K562 (cell line): ENCODE data around the gene EFEMP2. TPM values are rescaled to one million over a fixed set of nuclear protein-coding genes. Genes with fewer than 3 reads are reported as not detected.

Experiments
- ATAC-seq: fragments of 200-7000 bp; cut with Tn5 transposase; 3 replicates; pipeline ENCODE4 v1.9.1; 2020; ENCODE audit warnings: moderate library complexity
- BruUV-seq: library from RNA; stranded (reverse); fragments of 400-500 nt; replicated peaks from 2 replicates; lab custom pipeline; 2021; lab: Mats Ljungman, UMichigan
- CTCF ChIA-PET: fragments of 300-600 bp; formaldehyde crosslinking; extraction: SDS; loops from one replicate; lab custom pipeline; 2021; ENCODE audit warnings: low intra/inter-chr PET ratio; lab: Yijun Ruan, JAX
- POLR2A ChIA-PET: fragments of 300-600, 350-650 bp; sonication (Branson Sonifier 250); formaldehyde crosslinking; extraction: SDS; loops from one replicate; lab custom pipeline; 2021; ENCODE audit warnings: antibody characterized with exemption, inconsistent platforms; lab: Yijun Ruan, JAX
- DNase-seq, 4 experiments: peaks; one replicate each; pipeline versions ENCODE4 v3.0.0 to v3.0.0-alpha.2; 2011 to 2018; ENCODE audit warnings: low spot score in 3 of 4, mixed read lengths in 3 of 4; ENCODE audit errors: extremely low read depth in 1 of 4
- FAIRE-seq: peaks from 2 replicates; lab custom pipeline; 2011; peaks lifted over from hg19 to GRCh38; lab: Jason Lieb, UNC
- H2AFZ ChIP-seq: 2 replicates; pipeline ENCODE4 v1.6.0; 2011; ENCODE audit warnings: low read depth, low read length, control low read depth, inconsistent platforms
- H3K27ac ChIP-seq: fragments of 200-600 bp; 3 replicates; pipeline ENCODE4 v1.8.0; 2011; ENCODE audit warnings: low read depth, mild to moderate bottlenecking, control low read depth, inconsistent platforms, low read length, moderate library complexity, mixed read lengths; ENCODE audit errors: extremely low read depth
- H3K27me3 ChIP-seq, 2 experiments: fragments of 300-600 bp in 1 of 2; 2 replicates in 1 of 2; 3 replicates in 1 of 2; pipeline versions ENCODE4 v1.6.0 to v1.8.0; 2011; ENCODE audit warnings: inconsistent platforms in 2 of 2, low read length in 2 of 2, mild to moderate bottlenecking in 1 of 2, mixed read lengths in 1 of 2, moderate library complexity in 1 of 2; ENCODE audit not compliant: control insufficient read depth in 2 of 2, insufficient read depth in 2 of 2
- H3K36me3 ChIP-seq: fragments of 300-600 bp; 3 replicates; pipeline ENCODE4 v1.8.0; 2011; ENCODE audit warnings: mild to moderate bottlenecking, low read length, inconsistent platforms; ENCODE audit not compliant: control insufficient read depth, insufficient read depth
- H3K4me1 ChIP-seq, 2 experiments: fragments of 200-600 bp in 1 of 2; replicated peaks in 1 of 2; 2 replicates in 1 of 2; 3 replicates in 1 of 2; pipeline versions ENCODE4 v1.5.1 to v1.8.0; 2011; ENCODE audit warnings: inconsistent platforms in 2 of 2, low read length in 2 of 2, mild to moderate bottlenecking in 1 of 2, mixed read lengths in 1 of 2, moderate library complexity in 1 of 2; ENCODE audit not compliant: control insufficient read depth in 2 of 2, insufficient read depth in 2 of 2
- H3K4me2 ChIP-seq: 2 replicates; pipeline ENCODE4 v1.6.1; 2011; ENCODE audit warnings: low read length, control low read depth, inconsistent platforms, mixed read lengths; ENCODE audit not compliant: insufficient read depth
- H3K4me3 ChIP-seq: fragments of 200-600 bp; sonication (generic), shearing (Covaris generic); 2 replicates; pipeline ENCODE4 v1.5.1; 2016; ENCODE audit warnings: control low read depth, inconsistent platforms
- H3K79me2 ChIP-seq: fragments of 200-600 bp; 3 replicates; pipeline ENCODE4 v1.8.0; 2011; ENCODE audit warnings: low read length, inconsistent platforms; ENCODE audit not compliant: control insufficient read depth, insufficient read depth
- H3K9ac ChIP-seq, 2 experiments: 2 replicates each; pipeline versions ENCODE4 v1.6.0 to v1.6.1; 2011; ENCODE audit warnings: low read depth in 2 of 2, low read length in 2 of 2, control low read depth in 1 of 2, inconsistent platforms in 1 of 2, mild to moderate bottlenecking in 1 of 2, mixed read lengths in 1 of 2; ENCODE audit not compliant: insufficient read depth in 1 of 2
- H3K9me1 ChIP-seq: one replicate; pipeline ENCODE4 v1.6.0; 2011; ENCODE audit warnings: inconsistent platforms, mild to moderate bottlenecking, low read length, moderate library complexity; ENCODE audit not compliant: control insufficient read depth, insufficient read depth
- H3K9me3 ChIP-seq: replicated peaks from 2 replicates; pipeline ENCODE4 v1.5.1; 2011; ENCODE audit warnings: low read depth, low read length, inconsistent platforms; ENCODE audit not compliant: control insufficient read depth, insufficient read depth
- H4K20me1 ChIP-seq: replicated peaks from 2 replicates; pipeline ENCODE4 v1.6.1; 2011; ENCODE audit warnings: low read length, inconsistent platforms, mixed read lengths; ENCODE audit not compliant: control insufficient read depth, insufficient read depth
- ARNT ChIP-seq, 2 experiments: fragments of 450-650 bp; IDR thresholded peaks; 2 replicates each; pipeline ENCODE4 v1.6.1; 2016; ENCODE audit warnings: mild to moderate bottlenecking in 1 of 2
- ELF1 ChIP-seq: fragments of 200-800 bp; sonication (Bioruptor generic); IDR thresholded peaks from 2 replicates; pipeline ENCODE4 v1.6.1; 2016; ENCODE audit warnings: missing genetic modification characterization, missing compliant biosample characterization
- ETV5 ChIP-seq: sonication (generic); formaldehyde crosslinking; IDR thresholded peaks from 2 replicates; pipeline ENCODE4 v1.4.0; 2020; ENCODE audit warnings: low read depth, mild to moderate bottlenecking, missing genetic modification reagents
- HNRNPH1 ChIP-seq: fragments of 200-400 bp; formaldehyde crosslinking; optimal IDR thresholded peaks from 2 replicates; pipeline ENCODE3; 2017; ENCODE audit warnings: low read depth, mild to moderate bottlenecking, low read length, moderate library complexity
- LARP7 ChIP-seq: fragments of 450-650 bp; IDR thresholded peaks from 2 replicates; pipeline ENCODE4 v1.6.1; 2016
- NONO ChIP-seq, 2 experiments: fragments of 200-400 bp in 1 of 2; fragments of 450-650 bp in 1 of 2; formaldehyde crosslinking in 1 of 2; IDR thresholded peaks; 2 replicates each; pipeline ENCODE4 v1.6.1; 2017; ENCODE audit warnings: low read depth in 2 of 2, mild to moderate bottlenecking in 2 of 2, moderate library complexity in 2 of 2, low read length in 1 of 2
- NR4A1 ChIP-seq, 2 experiments: fragments of 250-450 bp in 1 of 2; fragments of 450-650 bp in 1 of 2; sonication (Bioruptor Pico) in 1 of 2; IDR thresholded peaks; 2 replicates each; pipeline versions ENCODE4 v1.4.0 to v1.6.1; 2016 to 2020; ENCODE audit warnings: mild to moderate bottlenecking in 2 of 2, missing compliant biosample characterization in 1 of 2, missing genetic modification characterization in 1 of 2, moderate library complexity in 1 of 2
- SMARCA4 ChIP-seq: fragments of 450-650 bp; IDR thresholded peaks from 2 replicates; pipeline ENCODE4 v1.6.1; 2016
- SMARCA5 ChIP-seq: fragments of 450-650 bp; IDR thresholded peaks from 2 replicates; pipeline ENCODE4 v1.6.1; 2016
- ZNF561 ChIP-seq: fragments of 450-650 bp; formaldehyde crosslinking; conservative IDR thresholded peaks from 2 replicates; pipeline ENCODE4 v1.4.0; 2020; ENCODE audit warnings: mild to moderate bottlenecking, moderate library complexity
- WGBS: fragments of 100-300 bp; shearing (Covaris generic); methylation state at CpG from one replicate; pipeline ENCODE4 v1.1.6; 2016; ENCODE audit warnings: low coverage, mixed read lengths; ENCODE audit not compliant: insufficient coverage; ENCODE audit errors: missing lambda C conversion rate; 5-methylcytosine and 5-hydroxymethylcytosine counted together
- in situ Hi-C: fragments of 300-500 bp; cut with MboI; formaldehyde crosslinking; loops from 4 replicates; pipeline ENCODE4 v1.15.0; 2018; ENCODE audit warnings: inconsistent platforms, mixed read lengths
- intact Hi-C: fragments of 100-400 bp; cut with micrococcal nuclease; formaldehyde crosslinking; loops from 2 replicates; pipeline ENCODE4 v1.14.2; 2022
- polyA plus RNA-seq, 8 experiments: library from polyadenylated mRNA; depleted of rRNA in 4 of 8; stranded (reverse) in 5 of 8; unstranded in 3 of 8; fragments of >200 nt; fragmentation: Nextera tagmentation in 2 of 8; fragmentation: Illumina TruSeq in 1 of 8; extraction: Ambion mirVana in 2 of 8; extraction: Trizol in 1 of 8; gene quantifications; 2 replicates each; pipeline versions ENCODE4 v1.2.1 to v1.2.3, GENCODE V29; 2011 to 2014; ENCODE audit warnings: inconsistent platforms in 1 of 8, missing spikeins in 1 of 8
- total RNA-seq, 7 experiments: library from RNA; depleted of rRNA in 6 of 7; stranded (reverse); fragments of >200 nt in 6 of 7; fragmentation: Illumina TruSeq in 2 of 7; extraction: Trizol in 2 of 7; gene quantifications; 2 replicates each; pipeline versions ENCODE4 v1.2.1 to v1.2.3, GENCODE V29; 2011 to 2021; ENCODE audit warnings: low replicate concordance in 1 of 7
- TF ChIP-seq, protein P1 (sequence below): sonication (generic); formaldehyde crosslinking; IDR thresholded peaks from 2 replicates; pipeline ENCODE4 v1.8.0; 2022; ENCODE audit warnings: mild to moderate bottlenecking, missing genetic modification reagents
- TF ChIP-seq, protein P2 (sequence below): fragments of 450-650 bp; IDR thresholded peaks from 2 replicates; pipeline ENCODE4 v1.6.1; 2017; ENCODE audit warnings: antibody characterized with exemption, mild to moderate bottlenecking

The EFEMP2 gene
- total and polyA plus RNA-seq, 9 of the 15 experiments (the other 6 are each of a cell fraction or from before 2014, with no cell fraction given) = 0.07 to 2.9 (median 0.69) TPM; not detected in 1

DNA sequence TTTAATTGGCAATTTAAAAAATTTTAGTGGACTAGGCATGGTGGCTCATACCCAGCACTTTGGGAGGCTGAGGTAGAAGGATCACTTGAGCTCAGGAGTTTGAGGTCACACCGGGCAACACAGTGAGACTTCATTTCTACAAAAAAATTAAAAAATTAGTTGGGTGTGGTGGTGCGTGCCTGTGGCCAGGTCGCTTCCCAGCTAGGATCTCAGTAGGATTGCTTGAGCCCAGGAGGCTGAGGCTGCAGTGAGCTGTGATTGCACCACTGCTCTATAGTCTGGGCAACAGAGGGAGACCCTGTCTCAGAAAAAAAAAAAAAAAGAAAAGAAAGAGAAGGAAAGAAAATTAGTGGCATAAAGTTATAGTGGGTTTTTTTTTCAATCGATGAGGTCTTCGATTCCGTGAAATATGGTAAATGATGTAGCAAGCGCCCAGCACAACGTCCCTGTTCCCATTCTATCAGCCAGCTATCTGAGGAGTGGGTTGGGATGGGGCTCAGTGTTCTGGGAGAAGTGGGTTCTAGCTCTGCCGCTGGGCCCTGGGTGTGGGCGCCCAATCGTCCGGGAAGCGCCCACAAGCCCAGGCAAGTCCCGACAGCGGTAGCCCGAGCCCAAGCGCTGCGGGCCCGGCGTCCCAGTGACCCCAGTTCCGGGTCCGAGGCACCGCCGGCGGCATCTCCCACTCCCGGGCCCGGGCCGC, 26.2 kb upstream of the EFEMP2 start (continued):
- peak; percentile 92 for TF ChIP-seq ELF1 (tag)

DNA sequence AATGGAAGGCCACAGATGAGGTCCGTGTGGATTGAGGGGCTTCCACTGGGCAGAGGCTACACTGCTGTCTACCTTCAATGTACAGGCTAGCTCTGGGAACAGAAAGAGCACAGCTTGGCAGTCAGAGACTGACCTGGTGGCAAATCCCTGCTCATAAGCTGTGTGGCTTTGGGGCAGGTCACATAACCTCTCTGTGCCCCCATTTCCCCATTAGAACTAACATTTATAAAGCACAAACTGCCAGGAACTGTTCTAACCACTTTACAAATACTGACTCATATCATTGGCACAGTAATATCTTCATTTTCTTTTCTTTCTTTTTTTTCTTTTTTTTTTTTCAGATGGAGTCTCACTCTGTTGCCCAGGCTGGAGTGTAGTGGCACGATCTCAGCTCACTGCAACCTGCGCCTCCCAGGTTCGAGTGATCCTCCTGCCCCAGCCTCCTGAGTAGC, 24.4 kb upstream of the EFEMP2 start:
- in situ Hi-C loops = no loop called here
- H3K27ac ChIP-seq = peak overlapping the region; percentile 36; the same call in 2 of the 3 replicates
- peaks cover 33% of the 10 kb centered on the region for H4K20me1 ChIP-seq
- FAIRE-seq (no peak), DNase-seq (no peak), ATAC-seq (no peak)
- H3K4me2 ChIP-seq = no peak overlapping the region
- H3K9me1 ChIP-seq = no peaks in the 10 kb centered on the region
- H3K36me3 ChIP-seq = peaks cover 70% of the 10 kb centered on the region
- H2AFZ ChIP-seq = no peak overlapping the region
- peaks cover 77% of the 10 kb centered on the region for H3K79me2 ChIP-seq
- 85% methylated on average over 3 of the region's 4 CpGs for WGBS
- peak overlapping the region in 1 of 2 experiments; percentile 73; a peak in 1 of 4 replicates for H3K9ac ChIP-seq
- H3K27me3 ChIP-seq = no peaks in the 10 kb centered on the region
- peaks cover 45 to 69% of the 10 kb centered on the region in 2 experiments for H3K4me1 ChIP-seq
- no peak overlapping the region for H3K4me3 ChIP-seq
- ChIA-PET POLR2A (interaction anchor here (1.0 to 8.0 kb wide), 6 partner anchors 7 to 65 kb away, joined by 4 to 136 read pairs (median 8); partner anchors contain the start of genes CCDC85B and FIBP), CTCF (no interaction called here)
- no peaks in the 10 kb centered on the region for H3K9me3 ChIP-seq
- BruUV-seq = no TSS peak
- intact Hi-C loops = no loop called here
- TF ChIP-seq ZNF561 (CRISPR knock-in tag) (no peak), NONO (IDR thresholded peaks at IDR 0.05; ENCODE audit: low read depth in 2 of 2, low read length in 1 of 2) (no peak), HNRNPH1 (no peak), ARNT (IDR thresholded peaks at IDR 0.05) (no peak), NR4A1 (CRISPR knock-in tag; IDR thresholded peaks at IDR 0.05) (no peak), NR4A1 (tag; IDR thresholded peaks at IDR 0.05) (no peak), ETV5 (no peak), SMARCA4 (no peak), LARP7 (no peak), SMARCA5 (peak; percentile 68; the same call in 1 of the 2 replicates)
- TF ChIP-seq, protein P1, sequence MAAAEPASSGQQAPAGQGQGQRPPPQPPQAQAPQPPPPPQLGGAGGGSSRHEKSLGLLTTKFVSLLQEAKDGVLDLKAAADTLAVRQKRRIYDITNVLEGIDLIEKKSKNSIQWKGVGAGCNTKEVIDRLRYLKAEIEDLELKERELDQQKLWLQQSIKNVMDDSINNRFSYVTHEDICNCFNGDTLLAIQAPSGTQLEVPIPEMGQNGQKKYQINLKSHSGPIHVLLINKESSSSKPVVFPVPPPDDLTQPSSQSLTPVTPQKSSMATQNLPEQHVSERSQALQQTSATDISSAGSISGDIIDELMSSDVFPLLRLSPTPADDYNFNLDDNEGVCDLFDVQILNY (CRISPR knock-in tag) = no peak
- TF ChIP-seq, protein P2, sequence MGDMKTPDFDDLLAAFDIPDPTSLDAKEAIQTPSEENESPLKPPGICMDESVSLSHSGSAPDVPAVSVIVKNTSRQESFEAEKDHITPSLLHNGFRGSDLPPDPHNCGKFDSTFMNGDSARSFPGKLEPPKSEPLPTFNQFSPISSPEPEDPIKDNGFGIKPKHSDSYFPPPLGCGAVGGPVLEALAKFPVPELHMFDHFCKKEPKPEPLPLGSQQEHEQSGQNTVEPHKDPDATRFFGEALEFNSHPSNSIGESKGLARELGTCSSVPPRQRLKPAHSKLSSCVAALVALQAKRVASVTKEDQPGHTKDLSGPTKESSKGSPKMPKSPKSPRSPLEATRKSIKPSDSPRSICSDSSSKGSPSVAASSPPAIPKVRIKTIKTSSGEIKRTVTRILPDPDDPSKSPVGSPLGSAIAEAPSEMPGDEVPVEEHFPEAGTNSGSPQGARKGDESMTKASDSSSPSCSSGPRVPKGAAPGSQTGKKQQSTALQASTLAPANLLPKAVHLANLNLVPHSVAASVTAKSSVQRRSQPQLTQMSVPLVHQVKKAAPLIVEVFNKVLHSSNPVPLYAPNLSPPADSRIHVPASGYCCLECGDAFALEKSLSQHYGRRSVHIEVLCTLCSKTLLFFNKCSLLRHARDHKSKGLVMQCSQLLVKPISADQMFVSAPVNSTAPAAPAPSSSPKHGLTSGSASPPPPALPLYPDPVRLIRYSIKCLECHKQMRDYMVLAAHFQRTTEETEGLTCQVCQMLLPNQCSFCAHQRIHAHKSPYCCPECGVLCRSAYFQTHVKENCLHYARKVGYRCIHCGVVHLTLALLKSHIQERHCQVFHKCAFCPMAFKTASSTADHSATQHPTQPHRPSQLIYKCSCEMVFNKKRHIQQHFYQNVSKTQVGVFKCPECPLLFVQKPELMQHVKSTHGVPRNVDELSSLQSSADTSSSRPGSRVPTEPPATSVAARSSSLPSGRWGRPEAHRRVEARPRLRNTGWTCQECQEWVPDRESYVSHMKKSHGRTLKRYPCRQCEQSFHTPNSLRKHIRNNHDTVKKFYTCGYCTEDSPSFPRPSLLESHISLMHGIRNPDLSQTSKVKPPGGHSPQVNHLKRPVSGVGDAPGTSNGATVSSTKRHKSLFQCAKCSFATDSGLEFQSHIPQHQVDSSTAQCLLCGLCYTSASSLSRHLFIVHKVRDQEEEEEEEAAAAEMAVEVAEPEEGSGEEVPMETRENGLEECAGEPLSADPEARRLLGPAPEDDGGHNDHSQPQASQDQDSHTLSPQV = no peak
